ENCODE data around the gene GPATCH8.
A peak's percentile ranks its signal among the peaks of the same experiment; 100 is the strongest.

GPATCH8 gene

DNA sequence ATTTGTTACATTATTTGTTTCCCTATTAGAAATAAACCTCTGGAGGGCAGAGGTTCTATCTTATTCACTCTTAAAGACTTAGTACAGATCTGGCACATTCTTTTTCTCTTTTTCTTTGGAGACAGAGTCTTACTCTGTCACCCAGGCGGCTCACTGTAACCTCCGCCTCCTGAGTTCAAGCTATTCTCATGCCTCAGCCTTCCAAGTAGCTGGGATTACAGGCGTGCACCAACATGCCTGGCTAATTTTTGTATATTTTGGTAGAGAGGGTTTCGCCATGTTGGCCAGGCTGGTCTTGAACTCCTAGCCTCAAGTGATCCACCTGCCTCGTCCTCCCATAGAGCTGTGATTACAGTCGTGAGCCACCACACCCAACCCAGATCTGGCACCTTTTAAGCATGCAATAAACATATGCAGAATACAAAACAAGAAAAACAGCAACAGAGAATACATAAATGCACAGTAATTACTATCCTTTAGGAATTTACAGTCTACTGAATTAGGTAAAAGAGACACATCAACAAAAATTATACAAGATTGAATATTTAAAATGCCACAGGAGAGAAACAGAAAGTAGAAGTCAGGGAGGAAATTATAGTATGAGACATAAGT lies 52.1 kb downstream of the GPATCH8 start:
- DNase-seq (ENCODE audit: low spot score): no peak

DNA sequence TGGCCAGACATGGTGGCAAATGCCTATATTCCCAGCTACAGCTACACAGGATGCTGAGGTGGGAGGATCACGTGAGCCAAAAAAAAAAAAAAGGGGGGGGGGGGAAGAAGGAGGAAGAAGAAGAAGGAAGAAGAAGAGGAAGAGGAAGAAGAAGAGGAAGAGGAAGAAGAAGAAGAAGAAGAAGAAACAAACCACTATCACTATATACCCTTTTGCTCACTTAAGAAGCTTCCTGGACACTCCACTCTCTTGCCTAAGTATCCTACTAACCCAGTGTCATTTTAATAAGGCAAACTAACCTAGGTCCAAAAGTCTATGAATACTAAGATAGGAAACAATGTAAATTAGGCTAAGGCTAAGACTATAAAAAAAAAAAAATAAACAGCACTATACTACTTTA lies 54.8 kb downstream of the GPATCH8 start:
- no peak for DNase-seq (ENCODE audit: low spot score)

DNA sequence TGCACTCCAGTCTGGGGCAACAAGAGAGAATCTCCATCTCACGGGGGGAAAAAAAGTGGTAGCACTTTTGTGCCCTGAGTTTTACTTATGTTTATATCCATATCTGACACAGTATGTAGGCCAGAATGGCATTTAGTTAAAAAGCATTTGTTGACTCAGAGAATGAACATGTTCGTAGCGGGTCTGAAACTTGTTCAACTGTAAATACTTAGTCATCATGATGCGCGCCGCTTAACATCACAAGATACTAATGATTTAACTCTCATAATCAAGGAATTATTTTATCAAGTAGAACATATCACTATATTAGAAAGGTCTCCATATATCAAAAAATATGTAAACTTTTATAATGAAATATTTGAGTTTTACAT lies 58.5 kb downstream of the GPATCH8 start:
- DNase-seq (ENCODE audit: low spot score): no peak

GRCh38 chr17:44442806-44443205 lies 60.4 kb downstream of the GPATCH8 start:
- no peak for DNase-seq (ENCODE audit: low spot score)

DNA sequence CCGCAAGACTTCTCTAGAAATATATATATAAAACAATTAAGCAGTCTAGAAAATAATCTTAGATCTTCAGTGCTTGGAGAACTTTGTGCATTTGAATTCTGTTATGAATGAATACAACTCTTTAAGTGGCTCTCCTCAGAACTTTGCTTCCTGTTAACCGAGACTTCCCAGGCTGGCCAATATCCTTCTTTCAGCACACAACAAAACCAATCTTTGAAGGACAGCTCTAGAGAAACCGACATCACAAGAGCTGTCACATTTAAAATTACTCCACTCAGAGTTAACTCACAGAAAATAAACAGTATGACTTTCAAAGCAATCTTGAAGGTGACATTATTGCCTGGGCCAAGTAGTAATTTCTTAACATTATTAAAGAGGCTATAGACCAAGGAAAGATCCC lies 64.0 kb downstream of the GPATCH8 start:
- DNase-seq (ENCODE audit: low spot score): no peak

DNA sequence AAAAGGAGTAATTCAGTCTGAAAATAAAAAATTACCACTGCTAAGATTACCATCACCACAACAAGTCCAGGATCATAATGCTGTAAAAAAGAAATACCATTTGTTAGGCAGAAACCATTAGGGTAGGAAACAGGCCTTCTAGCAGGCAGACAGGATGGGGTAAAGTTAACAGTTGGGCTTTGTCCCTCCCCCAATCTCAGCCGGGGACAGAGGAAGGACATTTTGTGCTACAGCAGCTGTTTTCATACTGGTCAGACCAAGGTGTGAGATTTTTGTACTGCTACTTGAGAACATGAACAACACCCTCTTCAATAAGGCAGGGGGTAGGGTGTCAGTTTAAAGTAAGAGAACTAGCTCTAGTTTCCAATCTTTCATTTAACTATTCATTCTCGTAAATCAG lies 64.6 kb downstream of the GPATCH8 start:
- DNase-seq (ENCODE audit: low spot score): no peak

DNA sequence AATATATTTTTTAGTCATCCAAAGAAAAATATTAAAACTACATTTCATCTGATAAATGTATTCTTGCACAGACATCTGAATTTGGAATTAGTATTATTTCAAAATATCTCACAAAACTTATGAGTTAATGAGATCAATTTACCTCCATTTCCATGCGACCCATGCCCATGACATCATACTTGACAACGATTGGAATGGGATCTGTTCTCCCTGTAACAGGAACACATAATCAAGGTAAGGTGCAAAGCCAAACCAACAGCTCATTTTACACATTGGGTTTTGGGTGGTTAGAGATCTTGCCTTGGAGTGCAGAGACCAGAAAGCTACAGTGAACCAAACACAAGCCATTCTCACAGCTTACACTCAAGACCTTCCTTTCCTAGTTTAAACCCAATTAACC lies 66.9 kb downstream of the GPATCH8 start:
- DNase-seq (ENCODE audit: low spot score): no peak

DNA sequence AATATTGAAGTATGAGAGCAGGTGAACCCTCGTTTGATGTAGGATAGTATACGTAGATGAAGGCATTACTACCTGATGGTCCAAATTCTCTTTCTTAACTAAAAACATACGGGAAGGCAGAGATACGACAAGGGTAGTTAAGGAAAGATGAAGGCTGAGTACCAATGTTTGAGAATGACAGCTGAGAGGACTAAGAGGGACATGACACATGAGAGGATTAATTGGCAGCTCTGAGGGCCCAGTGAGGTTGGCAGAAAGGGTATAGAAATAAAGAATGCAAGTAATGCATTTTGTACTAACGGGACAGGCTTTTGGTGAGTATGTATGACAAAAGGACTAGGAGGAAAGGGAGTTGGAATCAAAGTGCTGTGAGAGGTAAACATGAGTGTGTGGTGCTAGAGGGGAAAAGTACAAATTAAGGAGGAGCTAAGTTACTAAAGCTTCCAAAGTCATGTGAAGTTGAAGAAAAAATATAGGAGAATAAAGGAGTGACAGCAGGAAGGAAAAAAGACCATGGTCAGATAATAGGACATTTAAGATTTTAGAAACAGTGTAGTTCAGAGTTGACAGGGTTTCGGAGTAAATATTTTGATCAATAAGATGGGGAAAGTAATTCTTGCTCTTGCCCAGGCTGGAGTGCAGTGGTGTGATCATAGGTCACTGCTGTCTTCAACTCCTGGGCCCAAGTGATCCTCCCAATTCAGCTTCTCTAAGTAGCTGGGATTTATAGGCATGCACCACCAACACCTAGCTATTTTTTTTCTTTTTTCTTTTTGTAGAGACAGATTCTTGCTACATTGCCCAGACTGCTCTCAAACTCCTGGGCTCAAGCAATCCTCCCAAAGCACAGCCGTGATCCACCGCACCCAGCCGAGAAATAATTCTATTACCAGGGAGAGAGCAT lies 70.7 kb downstream of the GPATCH8 start:
- no peak for DNase-seq (ENCODE audit: low spot score)

- no peak for DNase-seq (ENCODE audit: low spot score)
Observed at GRCh38 chr17:44424828-44425461, 78.3 kb downstream of the GPATCH8 start.

- peak; percentile 32 for DNase-seq (ENCODE audit: low spot score)
Observed at GRCh38 chr17:44417553-44417952, 85.7 kb downstream of the GPATCH8 start.

DNA sequence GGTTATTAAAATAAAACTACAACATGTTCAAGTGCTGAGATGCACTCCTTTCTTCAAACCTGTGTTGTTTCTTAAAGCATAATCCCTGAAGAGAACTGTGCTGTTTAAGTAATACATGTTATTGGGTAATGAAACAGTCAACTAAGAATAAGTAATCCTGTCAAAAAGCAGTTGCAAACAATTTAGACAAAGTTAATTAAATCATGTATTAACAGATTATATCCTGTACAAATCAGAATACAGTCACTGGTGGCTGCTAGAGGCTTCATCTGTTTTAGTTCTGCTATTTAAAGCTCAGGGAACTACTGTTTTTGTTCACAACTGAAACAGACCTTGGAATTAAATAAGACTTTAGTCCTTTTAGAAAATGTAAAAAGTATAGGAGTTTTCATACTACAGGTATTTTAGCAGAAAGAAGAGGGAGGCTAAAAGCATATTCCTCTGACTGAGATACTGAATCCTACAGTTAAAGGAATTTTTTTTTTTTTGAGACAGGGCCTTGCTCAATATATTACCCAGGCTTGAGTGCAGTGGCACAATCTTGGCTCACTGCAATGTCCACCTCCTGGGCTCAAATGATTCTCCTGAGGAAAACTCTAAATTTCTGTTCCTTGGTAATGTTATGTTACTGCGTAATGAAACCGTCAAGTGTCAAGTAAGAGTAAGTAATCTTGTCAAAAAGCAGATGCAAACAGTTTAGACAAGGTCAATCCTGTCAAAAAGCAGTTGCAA lies 86.5 kb downstream of the GPATCH8 start:
- DNase-seq (ENCODE audit: low spot score): no peak

- no peak for DNase-seq (ENCODE audit: low spot score)
Observed at GRCh38 chr17:44414394-44415155, 88.6 kb downstream of the GPATCH8 start.

DNA sequence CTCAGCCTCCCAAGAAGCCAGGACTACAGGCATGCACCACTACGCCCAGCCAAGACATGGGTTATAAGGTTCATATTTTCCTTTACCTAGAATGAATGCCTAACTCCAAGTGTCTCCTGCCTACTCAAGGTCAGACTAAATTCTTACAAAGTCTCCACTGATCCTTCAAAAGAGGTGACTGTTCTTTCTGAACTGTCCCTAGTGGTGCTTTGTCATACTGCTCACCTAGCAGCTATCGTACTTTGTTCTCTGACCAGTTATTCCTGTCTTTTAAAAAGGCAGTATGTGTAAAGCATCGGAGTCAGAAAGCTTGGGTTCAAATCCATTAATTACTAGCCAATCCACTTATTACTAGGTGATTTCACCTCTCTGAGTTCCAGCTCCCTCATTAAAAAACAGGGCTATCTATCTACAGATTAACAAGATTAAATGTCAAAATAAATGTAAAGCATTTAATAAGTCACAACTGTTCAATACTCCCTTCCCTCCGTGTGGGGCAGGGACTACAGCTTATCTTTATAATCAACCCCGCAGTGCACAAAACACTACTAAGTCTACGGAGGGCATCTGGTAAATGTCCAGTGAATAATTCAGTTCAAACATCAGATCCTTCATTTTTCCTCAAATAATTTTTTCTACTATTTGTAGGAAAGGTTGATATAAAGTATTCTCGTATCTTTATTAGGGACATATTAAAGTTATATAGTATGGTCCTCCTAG lies 93.7 kb downstream of the GPATCH8 start:
- DNase-seq (ENCODE audit: low spot score): no peak

GRCh38 chr17:44408786-44409185 lies 94.4 kb downstream of the GPATCH8 start:
- DNase-seq (ENCODE audit: low spot score): no peak

DNA sequence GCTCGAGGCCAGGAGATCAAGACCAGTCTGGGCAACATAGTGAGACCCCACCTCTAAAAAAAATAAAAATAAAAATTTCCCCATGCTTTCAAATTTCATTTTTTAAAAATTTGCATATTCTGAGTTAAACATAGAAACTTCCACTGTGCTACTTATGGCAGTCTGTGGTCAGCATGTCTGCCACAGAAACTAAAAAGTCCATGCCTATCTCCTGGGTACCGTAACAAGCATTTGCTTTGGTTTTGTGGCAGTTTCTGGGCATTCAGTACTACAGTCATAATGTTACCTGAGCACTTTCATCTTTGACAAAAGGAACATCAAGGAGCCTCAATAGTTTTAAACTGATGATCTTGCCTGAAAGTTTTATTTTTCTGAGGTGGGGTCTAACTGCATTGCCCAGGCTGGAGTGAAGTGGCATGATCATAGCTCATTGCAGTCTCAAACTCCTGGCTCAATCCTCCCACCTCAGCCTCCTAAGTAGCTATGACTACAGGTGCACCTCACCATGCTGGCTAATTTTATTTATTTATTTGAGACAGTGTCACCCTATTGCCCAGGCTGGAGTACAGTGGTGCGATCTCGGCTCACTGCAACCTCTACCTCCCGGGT lies 100.5 kb downstream of the GPATCH8 start:
- no peak for DNase-seq (ENCODE audit: low spot score)

DNA sequence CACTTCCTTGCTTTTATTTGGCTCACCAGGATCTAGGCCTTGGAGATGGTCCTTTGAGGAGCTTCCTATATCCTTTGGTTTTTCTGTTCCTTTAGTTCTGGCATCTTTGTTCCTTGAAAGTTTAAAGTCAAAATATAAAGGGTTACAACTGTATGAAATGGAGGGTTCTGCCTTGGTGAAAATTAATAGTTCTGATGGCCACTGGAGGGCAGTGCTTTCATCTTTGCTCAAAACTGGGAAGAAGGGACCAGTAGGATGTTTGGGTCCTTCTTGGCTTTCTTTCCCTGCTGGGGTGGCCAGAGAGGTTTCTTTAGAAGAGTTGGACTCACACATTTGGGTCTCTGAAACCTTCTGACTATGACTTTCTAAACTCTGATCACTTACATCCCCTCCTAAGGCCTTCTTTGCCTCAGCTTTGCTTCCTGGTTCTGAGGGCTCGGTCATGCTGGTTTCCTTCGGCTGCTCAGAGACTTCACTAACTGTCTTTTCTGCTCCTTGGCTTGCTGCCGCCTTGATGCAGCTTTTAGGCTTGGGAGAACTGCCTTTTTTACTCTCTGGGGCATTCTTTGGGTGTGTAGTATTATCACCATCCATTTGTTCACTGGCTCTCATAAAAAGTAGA lies 102.9 kb downstream of the GPATCH8 start:
- no peak for DNase-seq (ENCODE audit: low spot score)

GRCh38 chr17:44398692-44399691 lies 104.2 kb downstream of the GPATCH8 start:
- no peak for DNase-seq (ENCODE audit: low spot score)

- DNase-seq (ENCODE audit: low spot score): no peak
Observed at GRCh38 chr17:44397479-44398440, 105.4 kb downstream of the GPATCH8 start.

Data from SW480 (cell line).